ENCODE data around the gene MYCBPAP.

- no peak for TF ChIP-seq CTCF (IDR thresholded peaks at IDR 0.05)
- no peak for TF ChIP-seq POLR2A (IDR thresholded peaks at IDR 0.05)
These were observed 12.9 kb upstream of the MYCBPAP start for GRCh38 chr17:50495217-50495823.
